Progenitor cell of endocrine pancreas (in vitro differentiated cells): ENCODE data around the gene TIMM23. TPM values are rescaled to one million over a fixed set of nuclear protein-coding genes. Genes with fewer than 3 reads are reported as not detected.

Experiments used
- DNase-seq: peaks from one replicate; pipeline ENCODE4 v3.0.0; 2021; ENCODE audit warnings: low spot score; ENCODE audit not compliant: unreplicated experiment
- H3K27ac Mint-ChIP-seq: 2 replicates; pipeline ENCODE4 v1.8.0; 2021; ENCODE audit warnings: mild to moderate bottlenecking, moderate library complexity, mixed read lengths
- H3K27me3 Mint-ChIP-seq: 2 replicates; pipeline ENCODE4 v1.8.0; 2021; ENCODE audit warnings: mixed read lengths
- H3K36me3 Mint-ChIP-seq: 2 replicates; pipeline ENCODE4 v1.8.0; 2022; ENCODE audit warnings: mixed read lengths; ENCODE audit not compliant: insufficient read depth
- H3K4me1 Mint-ChIP-seq: 2 replicates; pipeline ENCODE4 v1.8.0; 2021; ENCODE audit warnings: low read depth, mixed read lengths
- H3K4me3 Mint-ChIP-seq: 2 replicates; pipeline ENCODE4 v1.8.0; 2021; ENCODE audit warnings: low read depth, mild to moderate bottlenecking, moderate library complexity, mixed read lengths
- H3K9me3 Mint-ChIP-seq: 2 replicates; pipeline ENCODE4 v1.8.0; 2021; ENCODE audit warnings: low read depth, mixed read lengths
- CTCF ChIP-seq: fragments of 200-600 bp; sonication (generic); IDR thresholded peaks from one replicate; pipeline ENCODE4 v1.5.0; 2021; ENCODE audit warnings: antibody characterized with exemption, mild to moderate bottlenecking; ENCODE audit not compliant: unreplicated experiment
- total RNA-seq: library from RNA; stranded (reverse); gene quantifications from 2 replicates; pipeline ENCODE4 v1.2.1, GENCODE V29; 2021

The TIMM23 gene
- total RNA-seq, 1 donor from 2014 or later: 52.4 TPM

DNA sequence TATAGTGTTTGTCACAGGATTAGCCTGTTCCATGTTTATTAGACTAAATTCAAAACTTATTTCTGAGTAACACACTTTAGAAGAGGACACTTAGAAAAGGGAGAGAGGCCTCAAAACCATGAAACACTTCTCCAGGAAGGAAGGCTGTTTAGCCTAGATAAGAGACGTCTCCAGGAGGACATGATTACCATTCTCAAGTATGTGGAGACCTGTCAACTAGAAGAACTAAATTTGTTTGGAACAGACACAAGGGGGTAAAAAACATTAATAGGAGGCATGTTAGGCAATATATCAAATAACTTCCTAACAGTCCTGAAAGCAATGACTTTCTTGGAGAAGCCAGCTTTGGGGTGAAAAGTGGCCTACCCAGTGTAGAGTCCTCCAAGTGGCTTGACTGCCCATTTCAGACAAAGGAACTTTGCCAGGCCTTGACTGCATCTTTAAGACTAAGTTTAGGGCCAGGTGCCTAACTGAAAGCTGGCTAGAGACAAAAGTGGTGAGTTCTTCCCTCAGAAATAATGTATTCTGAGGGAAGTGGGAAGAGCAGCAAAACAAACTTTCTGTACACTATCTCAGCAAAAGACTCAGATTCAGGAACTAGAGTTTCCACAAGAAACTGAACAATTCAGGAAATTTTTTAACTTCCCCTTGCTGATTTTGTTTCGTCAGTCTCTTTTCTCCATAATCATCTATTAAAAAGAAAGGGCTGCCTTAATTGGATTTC lies 46.3 kb downstream of the TIMM23 start:
- H3K36me3 Mint-ChIP-seq: peaks cover 13% of the 10 kb centered on the region
- H3K27ac Mint-ChIP-seq: no peak overlapping the region
- H3K27me3 Mint-ChIP-seq: no peaks in the 10 kb centered on the region
- no peak overlapping the region for H3K4me3 Mint-ChIP-seq
- peaks cover 29% of the 10 kb centered on the region for H3K4me1 Mint-ChIP-seq
- TF ChIP-seq CTCF: no peak
- no peak for DNase-seq
- no peaks in the 10 kb centered on the region for H3K9me3 Mint-ChIP-seq

- no peak for DNase-seq
- no peak overlapping the region for H3K4me3 Mint-ChIP-seq
- no peak overlapping the region for H3K27ac Mint-ChIP-seq
- TF ChIP-seq CTCF: no peak
- H3K36me3 Mint-ChIP-seq: peaks cover 12% of the 10 kb centered on the region
- no peaks in the 10 kb centered on the region for H3K9me3 Mint-ChIP-seq
- H3K4me1 Mint-ChIP-seq: peaks cover 34% of the 10 kb centered on the region
- no peaks in the 10 kb centered on the region for H3K27me3 Mint-ChIP-seq
Measured at GRCh38 chr10:46019177-46019528, 46.9 kb downstream of the TIMM23 start.

GRCh38 chr10:46019569-46020343 lies 47.5 kb downstream of the TIMM23 start:
- Mint-ChIP-seq H3K27me3 (no peaks in the 10 kb centered on the region), H3K36me3 (peaks cover 6% of the 10 kb centered on the region), H3K9me3 (no peaks in the 10 kb centered on the region), H3K4me3 (no peak overlapping the region), H3K27ac (no peak overlapping the region), H3K4me1 (peaks cover 39% of the 10 kb centered on the region)
- DNase-seq: no peak
- no peak for TF ChIP-seq CTCF

GRCh38 chr10:46020344-46020657 lies 48.0 kb downstream of the TIMM23 start:
- no peak for DNase-seq
- no peak overlapping the region for H3K27ac Mint-ChIP-seq

More at GRCh38 chr10:46020344-46020657, 48.0 kb downstream of the TIMM23 start:
- Mint-ChIP-seq H3K4me3 (no peak overlapping the region), H3K36me3 (peaks cover 5% of the 10 kb centered on the region), H3K4me1 (peaks cover 39% of the 10 kb centered on the region), H3K27me3 (no peaks in the 10 kb centered on the region), H3K9me3 (no peaks in the 10 kb centered on the region)
- no peak for TF ChIP-seq CTCF
